ENCODE results near the gene TMEM184A.

Gene TMEM184A

DNA sequence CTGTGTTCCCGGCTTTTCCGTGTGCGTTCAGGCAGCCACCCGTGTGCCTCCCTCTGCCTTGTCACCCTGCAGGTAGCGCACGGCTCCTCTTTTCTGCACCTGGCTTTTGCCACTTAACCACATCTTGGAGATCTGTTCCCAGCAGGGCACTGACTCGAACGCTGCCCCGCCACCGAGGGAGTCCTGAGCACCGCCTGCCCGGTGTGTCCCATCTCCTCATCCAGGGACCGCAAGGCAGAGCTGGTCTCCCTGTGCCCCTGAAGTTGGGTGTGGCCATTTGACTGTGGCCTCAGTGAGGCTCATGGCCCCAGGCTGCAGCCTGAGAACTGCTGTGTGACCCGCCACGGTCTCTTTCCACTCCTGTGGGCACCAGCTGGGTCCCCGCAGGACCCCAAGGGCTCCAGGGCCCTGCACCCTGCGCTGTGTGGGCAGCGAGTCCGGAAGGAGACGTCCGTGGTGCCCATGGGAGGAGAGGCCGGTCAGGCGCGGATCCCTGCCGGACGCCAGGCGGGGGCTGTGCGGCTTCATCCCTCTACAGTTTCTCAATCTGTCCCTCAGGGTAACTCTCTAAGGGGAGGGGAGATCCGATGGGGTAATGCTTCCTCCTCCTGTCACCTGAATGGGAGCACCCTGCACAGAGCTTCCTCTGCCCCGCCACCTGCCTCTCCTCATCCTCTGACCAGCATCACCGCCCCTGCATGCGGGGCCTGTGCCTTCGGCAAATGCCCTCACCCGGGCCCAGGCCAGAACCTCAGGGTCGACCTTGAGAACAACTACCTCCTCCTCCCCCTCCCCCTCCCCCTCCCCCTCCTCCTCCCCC, 50.1 kb downstream of the TMEM184A start:
- in situ Hi-C loops (cut with MboI; ENCODE audit: low sequenced_read_pairs): no loop called here

DNA sequence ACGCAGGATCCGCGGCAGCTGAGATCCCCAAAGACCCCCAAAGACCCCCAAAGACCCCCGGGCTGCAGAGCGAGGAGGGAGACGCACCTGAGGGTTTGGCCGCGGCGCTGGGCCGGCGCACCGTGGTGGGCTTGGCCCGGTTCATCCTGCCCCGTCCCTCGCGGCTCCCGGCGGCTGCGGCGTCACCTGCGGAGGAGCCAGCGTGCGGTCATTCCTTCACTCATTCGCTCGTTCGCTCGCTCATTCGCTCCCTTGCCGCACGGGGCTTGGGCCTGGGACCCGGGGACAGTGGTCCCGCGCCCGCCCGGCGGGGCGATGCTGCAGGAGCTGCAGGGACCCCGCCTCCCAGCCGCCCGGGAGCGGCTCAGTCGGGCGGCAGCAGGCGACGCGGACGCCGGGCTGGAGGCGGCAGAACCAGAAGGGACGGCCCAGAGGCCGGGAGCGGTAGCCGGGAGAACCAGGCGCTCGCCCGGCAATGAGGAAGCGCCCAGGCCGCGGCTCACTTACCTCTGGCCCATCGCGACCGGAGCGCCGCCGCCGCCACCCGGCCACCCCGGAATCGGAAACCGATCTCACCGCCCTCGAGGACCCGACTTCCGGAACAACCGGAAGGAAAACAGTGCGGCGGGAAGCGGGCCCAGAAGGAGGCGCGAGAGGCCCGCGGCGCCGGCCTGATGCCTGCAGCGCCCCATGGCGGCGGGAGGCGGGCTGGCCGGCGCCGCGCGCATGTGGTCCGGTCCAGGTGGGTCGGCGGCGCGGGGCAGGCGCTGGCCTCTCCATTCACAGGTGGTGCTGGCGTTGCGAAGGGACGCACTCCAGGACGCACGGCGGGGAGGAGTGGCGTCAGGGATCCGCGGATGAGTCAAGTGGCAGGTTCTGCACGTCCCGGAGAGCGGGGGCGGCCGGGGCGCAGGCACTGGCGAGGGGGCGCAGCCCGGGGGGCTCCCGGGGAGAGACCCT, 51.9 kb downstream of the TMEM184A start, which contains the start of gene INTS1:
TSS of gene INTS1 (minus strand) at position 574 of the 960 bp plus-strand sequence. CDS start at position 145, 429 bp downstream.
- in situ Hi-C loops (cut with MboI; ENCODE audit: low sequenced_read_pairs): no loop called here

DNA sequence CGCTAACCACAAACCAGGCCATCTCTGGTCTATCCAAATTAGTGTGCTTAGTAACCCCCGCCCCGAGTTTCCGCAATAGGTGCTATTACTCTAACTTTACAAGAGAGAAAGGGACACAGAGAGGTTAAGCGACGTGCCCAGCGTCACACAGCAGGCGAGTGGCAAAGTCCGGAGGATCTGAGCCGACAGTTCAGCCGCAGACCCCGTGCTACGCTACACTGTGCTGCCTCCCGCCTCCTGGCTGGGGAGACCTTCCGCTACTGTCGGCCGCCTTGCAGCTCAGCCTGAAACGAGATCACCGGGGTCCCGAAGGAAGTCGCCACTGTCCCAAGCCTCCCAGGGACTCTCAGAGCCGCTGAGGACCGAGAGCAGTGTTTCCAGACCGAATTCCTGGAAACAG, 52.6 kb downstream of the TMEM184A start:
- in situ Hi-C loops (cut with MboI; ENCODE audit: low sequenced_read_pairs): no loop called here

- in situ Hi-C loops (cut with MboI; ENCODE audit: low sequenced_read_pairs): no loop called here
These were observed 53.2 kb downstream of the TMEM184A start for GRCh38 chr7:1502845-1503244.

- in situ Hi-C loops (cut with MboI; ENCODE audit: low sequenced_read_pairs): no loop called here
These were observed 54.3 kb downstream of the TMEM184A start for GRCh38 chr7:1501487-1502270.

GRCh38 chr7:1500064-1500807, 55.8 kb downstream of the TMEM184A start:
- in situ Hi-C loops (cut with MboI; ENCODE audit: low sequenced_read_pairs): no loop called here

DNA sequence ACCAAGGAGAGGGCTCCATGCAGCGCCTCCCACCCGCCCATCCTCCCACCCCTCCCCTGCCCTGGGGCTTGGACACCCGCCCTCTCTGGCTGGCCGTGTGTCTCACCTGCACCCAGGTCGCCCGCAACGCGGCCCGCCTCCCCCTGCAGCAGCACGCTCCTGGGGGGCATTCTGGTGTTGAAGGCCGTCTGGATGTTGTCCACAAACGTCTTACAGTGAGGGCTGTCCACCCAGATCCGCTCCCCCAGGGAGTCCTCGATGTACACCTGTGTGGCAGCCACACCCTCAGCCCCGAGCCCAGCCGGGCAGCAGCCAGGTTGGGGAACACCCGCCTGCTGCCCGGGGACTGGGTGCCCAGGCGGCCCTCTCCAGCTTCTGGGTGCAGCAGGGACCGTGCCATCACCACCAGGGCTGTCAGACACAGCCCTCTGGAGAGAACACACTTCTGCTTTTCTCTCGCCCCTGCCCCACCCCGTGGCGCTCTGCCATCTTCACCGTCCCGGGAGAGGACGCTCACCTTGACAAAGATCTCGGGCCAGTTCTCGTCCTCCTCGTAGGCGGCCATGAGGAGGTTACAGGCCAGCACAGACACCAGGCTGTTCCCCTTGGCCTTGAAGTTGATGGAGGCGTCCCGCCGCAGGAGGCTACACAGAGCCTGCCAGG, 56.5 kb downstream of the TMEM184A start:
- in situ Hi-C loops (cut with MboI; ENCODE audit: low sequenced_read_pairs): no loop called here

- in situ Hi-C loops (cut with MboI; ENCODE audit: low sequenced_read_pairs): no loop called here
These were observed 57.4 kb downstream of the TMEM184A start for GRCh38 chr7:1498370-1499305.

DNA sequence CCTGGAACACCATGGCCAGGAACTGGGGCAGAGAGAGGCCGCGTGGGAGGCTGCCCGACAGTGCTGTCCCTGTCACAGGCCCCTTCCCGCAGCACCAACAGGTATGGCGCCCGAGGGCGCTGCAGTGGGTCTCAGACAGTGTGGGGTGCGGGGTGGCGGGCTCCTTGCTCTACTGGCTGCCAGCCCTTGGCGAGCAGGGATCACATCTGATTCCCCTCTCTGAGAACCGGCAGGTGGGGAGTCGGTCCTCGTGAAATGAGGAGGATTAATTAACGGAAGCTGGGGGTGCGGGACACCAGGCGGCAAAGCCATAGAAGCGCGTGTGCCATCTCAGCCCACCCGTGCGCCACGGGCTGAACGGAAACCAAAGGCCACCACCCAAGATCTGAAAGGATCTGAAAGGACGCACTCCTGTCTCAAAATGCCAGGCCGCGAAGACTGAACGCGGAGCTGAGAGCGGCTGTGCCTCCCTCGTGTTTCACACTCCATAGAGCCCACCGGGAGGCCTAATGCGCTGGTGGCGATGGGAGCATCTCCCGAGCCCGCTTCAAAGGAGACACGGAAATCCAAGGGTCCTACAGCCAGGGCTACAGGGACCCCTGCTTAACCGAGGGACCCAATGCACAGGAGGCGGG, 58.6 kb downstream of the TMEM184A start:
- in situ Hi-C loops (cut with MboI; ENCODE audit: low sequenced_read_pairs): no loop called here

DNA sequence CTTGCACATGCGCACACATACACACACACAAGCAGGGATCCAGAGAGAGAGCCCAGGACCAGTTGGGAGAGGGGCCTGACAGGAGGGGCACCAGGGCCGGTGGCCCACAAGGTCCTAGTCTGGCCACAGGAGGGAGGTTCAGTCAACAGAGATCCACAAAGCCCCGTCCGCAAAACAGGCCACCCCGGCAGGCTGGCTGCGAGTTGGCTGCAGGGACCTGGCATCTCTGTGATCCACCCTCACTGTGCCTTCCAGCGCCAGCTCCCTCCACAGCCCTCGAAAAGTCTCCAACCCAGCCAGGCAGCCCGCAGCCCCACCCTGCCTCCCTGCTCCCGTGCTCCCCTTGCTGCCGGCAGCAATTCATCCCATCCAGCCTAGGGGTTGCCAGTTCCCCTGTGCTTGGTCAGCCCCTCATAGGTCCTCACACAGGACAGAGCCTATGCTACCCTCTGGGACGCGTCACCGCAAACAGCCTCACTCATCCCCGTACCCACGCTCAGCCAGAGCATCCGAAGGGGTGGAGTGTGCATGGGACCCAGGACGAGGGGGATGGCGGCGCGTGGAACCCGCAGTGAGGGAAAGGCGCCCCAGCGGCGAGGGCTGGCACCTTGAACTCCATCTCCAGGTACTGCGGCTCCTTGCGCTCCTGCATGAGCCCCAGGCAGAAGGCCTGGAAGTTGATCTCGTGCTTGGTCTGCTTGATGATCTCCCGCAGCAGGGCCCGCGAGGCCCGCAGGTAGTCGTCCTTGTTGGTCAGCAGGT, 59.3 kb downstream of the TMEM184A start:
- in situ Hi-C loops (cut with MboI; ENCODE audit: low sequenced_read_pairs): no loop called here

GRCh38 chr7:1495564-1496242, 60.3 kb downstream of the TMEM184A start:
- in situ Hi-C loops (cut with MboI; ENCODE audit: low sequenced_read_pairs): no loop called here

DNA sequence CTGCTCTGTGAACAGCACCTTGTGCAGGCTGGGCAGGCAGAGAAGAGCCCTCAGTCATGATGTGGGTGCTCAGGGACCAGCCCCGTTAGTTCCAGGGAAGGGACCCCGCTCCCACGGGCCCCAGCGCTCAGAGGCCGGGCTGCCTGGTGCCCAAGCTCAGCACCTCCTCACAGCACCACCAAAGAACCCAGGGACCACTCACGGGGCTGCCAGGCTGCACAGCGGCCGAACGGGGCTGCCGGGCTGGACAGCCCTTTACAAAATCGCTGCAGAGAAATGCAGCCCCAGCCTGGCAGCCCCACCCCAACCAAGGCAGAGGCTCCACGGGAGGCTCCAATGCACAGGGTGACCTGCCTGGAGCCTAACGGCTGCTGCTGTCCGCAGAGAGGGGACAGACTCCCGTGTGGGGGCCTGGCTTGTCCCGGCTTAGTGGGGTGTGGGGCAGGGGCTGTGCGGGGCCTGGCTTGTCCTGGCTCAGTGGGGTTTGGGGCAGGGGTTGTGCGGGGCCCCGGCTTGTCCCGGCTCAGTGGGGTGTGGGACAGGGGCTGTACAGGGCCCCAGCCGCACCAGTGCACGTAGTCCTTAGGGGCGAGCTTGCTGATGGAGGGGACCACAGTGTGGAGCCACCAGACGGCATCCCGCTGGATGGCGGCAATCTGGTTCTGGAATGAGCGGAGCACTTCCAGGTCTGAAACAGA, 61.0 kb downstream of the TMEM184A start:
- in situ Hi-C loops (cut with MboI; ENCODE audit: low sequenced_read_pairs): no loop called here

GRCh38 chr7:1494447-1494846, 61.6 kb downstream of the TMEM184A start:
- in situ Hi-C loops (cut with MboI; ENCODE audit: low sequenced_read_pairs): no loop called here

DNA sequence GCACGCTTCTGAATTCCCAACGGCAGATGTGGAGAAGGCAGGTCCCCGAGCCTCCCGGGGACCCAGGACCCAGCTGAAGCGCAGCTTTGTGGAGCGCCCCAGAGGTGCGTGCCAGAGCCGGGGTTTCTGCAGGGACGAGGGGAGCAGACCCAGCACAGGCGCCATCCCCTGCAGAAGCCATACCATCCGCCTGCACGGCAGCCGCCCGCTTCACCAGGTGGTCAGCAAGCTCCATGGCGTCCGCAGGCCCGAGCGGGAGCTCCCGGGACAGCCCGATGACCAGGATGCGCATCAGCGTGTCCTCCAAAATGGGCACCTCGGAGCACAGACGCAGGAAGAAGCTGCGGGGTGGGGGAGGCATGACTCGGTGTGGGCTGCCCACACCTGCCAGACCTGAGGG, 62.4 kb downstream of the TMEM184A start:
- in situ Hi-C loops (cut with MboI; ENCODE audit: low sequenced_read_pairs): no loop called here

GRCh38 chr7:1493129-1493528, 62.9 kb downstream of the TMEM184A start:
- in situ Hi-C loops (cut with MboI; ENCODE audit: low sequenced_read_pairs): no loop called here

GRCh38 chr7:1492640-1493039, 63.4 kb downstream of the TMEM184A start:
- in situ Hi-C loops (cut with MboI; ENCODE audit: low sequenced_read_pairs): no loop called here
